Glutamatergic neuron (in vitro differentiated cells): ENCODE results near the gene FAM120AOS. TPM values are rescaled to one million over a fixed set of nuclear protein-coding genes. Genes with fewer than 3 reads are reported as not detected.

Experiments
- DNase-seq: peaks from one replicate; pipeline ENCODE4 v3.0.0; 2022
- H3K27ac Mint-ChIP-seq: one replicate; pipeline ENCODE4 v1.8.0; 2020; ENCODE audit warnings: mild to moderate bottlenecking, mixed read lengths, inconsistent platforms; ENCODE audit not compliant: unreplicated experiment
- H3K27me3 Mint-ChIP-seq: one replicate; pipeline ENCODE4 v1.8.0; 2020; ENCODE audit warnings: mild to moderate bottlenecking, moderate library complexity, mixed read lengths, inconsistent platforms; ENCODE audit not compliant: unreplicated experiment
- H3K36me3 Mint-ChIP-seq: one replicate; pipeline ENCODE4 v1.8.0; 2020; ENCODE audit warnings: mild to moderate bottlenecking, mixed read lengths, inconsistent platforms; ENCODE audit not compliant: unreplicated experiment
- H3K4me1 Mint-ChIP-seq: one replicate; pipeline ENCODE4 v1.8.0; 2020; ENCODE audit warnings: mild to moderate bottlenecking, low read depth, mixed read lengths, inconsistent platforms; ENCODE audit not compliant: unreplicated experiment
- H3K4me3 Mint-ChIP-seq: one replicate; pipeline ENCODE4 v1.8.0; 2020; ENCODE audit warnings: mild to moderate bottlenecking, mixed read lengths, inconsistent platforms; ENCODE audit not compliant: unreplicated experiment
- H3K9me3 Mint-ChIP-seq: one replicate; pipeline ENCODE4 v1.8.0; 2020; ENCODE audit warnings: mild to moderate bottlenecking, moderate library complexity, mixed read lengths, inconsistent platforms; ENCODE audit not compliant: unreplicated experiment
- total RNA-seq: library from RNA; stranded (reverse); fragmentation: NEBNext Ultra II Directional; extraction: Animal tissue kit (Norgen Biotek cat#: 25700); gene quantifications from one replicate; pipeline ENCODE4 v1.2.1, GENCODE V29; 2021; ENCODE audit not compliant: unreplicated experiment
- TF ChIP-seq, protein P1 (sequence below): fragments of 200-600 bp; sonication (generic); IDR thresholded peaks from one replicate; pipeline ENCODE4 v1.5.0; 2021; ENCODE audit not compliant: partially characterized antibody, unreplicated experiment

FAM120AOS gene
- total RNA-seq, 1 donor from 2014 or later: 24.2 TPM

DNA sequence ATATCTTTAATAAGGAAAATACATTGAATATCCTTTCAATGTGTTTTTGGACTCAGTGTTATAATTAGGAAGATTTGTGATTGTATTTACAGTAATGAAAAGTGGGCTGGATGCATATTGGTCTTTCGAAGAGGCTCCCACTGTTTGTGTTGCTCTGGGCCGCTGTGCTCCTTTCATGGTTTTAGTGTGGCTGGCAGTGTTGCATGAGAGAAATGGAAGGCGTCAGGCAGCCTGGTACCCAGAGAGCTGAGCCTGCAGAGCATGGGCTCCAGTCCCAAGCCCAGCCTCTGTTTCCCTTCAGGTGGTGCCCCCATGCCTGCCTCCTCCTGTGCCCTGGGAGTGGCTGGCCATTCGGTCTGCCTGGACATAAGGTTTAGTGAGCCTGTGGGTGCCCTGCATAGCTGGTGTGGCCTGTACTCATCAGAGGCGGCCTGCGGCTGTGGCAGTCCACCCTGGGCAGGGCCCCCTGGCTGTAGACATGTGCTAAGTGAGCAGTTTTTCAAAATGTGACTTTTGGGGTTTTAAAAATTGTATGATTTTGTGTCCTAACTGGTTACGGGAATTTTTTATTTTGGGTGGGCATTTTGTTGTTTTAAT, 27.4 kb upstream of the FAM120AOS start:
- Mint-ChIP-seq H3K27me3 (no peaks in the 10 kb centered on the region), H3K4me1 (peaks cover 5% of the 10 kb centered on the region), H3K36me3 (no peaks in the 10 kb centered on the region), H3K4me3 (no peak overlapping the region), H3K9me3 (no peaks in the 10 kb centered on the region), H3K27ac (no peak overlapping the region)
- DNase-seq: no peak
- TF ChIP-seq, protein P1, sequence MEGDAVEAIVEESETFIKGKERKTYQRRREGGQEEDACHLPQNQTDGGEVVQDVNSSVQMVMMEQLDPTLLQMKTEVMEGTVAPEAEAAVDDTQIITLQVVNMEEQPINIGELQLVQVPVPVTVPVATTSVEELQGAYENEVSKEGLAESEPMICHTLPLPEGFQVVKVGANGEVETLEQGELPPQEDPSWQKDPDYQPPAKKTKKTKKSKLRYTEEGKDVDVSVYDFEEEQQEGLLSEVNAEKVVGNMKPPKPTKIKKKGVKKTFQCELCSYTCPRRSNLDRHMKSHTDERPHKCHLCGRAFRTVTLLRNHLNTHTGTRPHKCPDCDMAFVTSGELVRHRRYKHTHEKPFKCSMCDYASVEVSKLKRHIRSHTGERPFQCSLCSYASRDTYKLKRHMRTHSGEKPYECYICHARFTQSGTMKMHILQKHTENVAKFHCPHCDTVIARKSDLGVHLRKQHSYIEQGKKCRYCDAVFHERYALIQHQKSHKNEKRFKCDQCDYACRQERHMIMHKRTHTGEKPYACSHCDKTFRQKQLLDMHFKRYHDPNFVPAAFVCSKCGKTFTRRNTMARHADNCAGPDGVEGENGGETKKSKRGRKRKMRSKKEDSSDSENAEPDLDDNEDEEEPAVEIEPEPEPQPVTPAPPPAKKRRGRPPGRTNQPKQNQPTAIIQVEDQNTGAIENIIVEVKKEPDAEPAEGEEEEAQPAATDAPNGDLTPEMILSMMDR: no peak

DNA sequence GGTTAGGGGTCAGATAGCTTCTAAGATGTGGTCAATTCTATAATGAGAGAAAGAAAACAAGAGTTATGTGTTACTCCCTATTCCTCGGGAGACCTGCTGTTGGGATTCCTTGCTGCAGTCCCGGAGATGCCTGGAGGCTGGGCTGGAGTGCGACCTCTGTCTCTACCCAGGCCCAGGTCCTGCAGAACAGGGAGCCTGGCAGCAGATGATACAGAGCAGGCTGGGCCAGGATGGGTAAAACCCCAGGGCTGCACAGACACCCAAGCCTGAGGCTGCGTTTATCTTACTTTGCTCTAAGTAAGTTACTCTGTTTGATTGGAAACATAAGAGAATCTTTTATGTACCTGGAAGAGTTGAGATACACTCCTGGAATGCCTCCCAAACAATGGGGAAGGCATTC, 26.9 kb upstream of the FAM120AOS start:
- DNase-seq: no peak
- H3K27me3 Mint-ChIP-seq: no peaks in the 10 kb centered on the region
- no peak overlapping the region for H3K27ac Mint-ChIP-seq
- TF ChIP-seq, protein P1: no peak
- no peaks in the 10 kb centered on the region for H3K9me3 Mint-ChIP-seq
- H3K4me3 Mint-ChIP-seq: no peak overlapping the region
- no peaks in the 10 kb centered on the region for H3K36me3 Mint-ChIP-seq
- peaks cover 9% of the 10 kb centered on the region for H3K4me1 Mint-ChIP-seq

DNA sequence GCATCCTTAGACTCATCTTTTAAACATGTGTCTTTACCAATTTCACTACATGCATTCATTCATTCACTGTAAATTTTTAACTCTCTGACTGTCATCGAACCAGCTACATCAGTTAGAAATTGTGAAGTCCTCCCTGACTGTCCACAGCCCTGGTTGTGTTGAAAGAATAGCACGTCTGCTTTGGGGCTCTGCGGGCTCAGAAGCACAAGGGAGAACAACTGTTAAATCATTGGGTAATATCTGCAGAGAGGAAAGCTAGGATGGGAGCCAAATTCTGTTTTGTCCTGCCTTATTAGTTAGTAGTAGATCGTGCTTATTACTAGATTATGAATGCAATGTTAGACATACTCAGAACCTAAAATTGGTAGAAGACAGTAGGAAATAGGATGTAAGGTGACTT, 26.3 kb upstream of the FAM120AOS start:
- Mint-ChIP-seq H3K9me3 (no peaks in the 10 kb centered on the region), H3K27ac (no peak overlapping the region), H3K36me3 (no peaks in the 10 kb centered on the region), H3K4me3 (no peak overlapping the region), H3K4me1 (peaks cover 9% of the 10 kb centered on the region), H3K27me3 (no peaks in the 10 kb centered on the region)
- no peak for DNase-seq
- TF ChIP-seq, protein P1: no peak

DNA sequence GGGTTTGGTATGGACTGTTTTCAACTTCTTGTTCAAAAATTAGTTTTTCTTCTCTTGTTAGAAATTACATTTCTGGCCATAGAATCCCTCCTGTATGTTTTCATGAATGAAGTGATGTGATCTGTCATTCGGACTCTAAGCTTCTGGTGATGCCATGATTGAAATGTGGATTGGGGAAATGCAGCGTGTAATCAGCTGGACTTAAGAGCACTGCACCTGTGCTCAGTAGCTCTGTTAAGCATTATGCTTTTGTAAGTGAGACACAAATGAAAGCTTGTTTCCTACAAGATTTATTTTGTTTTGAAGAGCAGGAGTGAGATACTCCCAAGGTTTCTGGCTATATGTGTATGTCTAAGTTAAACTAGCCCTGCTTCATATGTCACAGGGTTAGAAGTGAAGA, 24.0 kb upstream of the FAM120AOS start:
- Mint-ChIP-seq H3K9me3 (no peaks in the 10 kb centered on the region), H3K36me3 (no peaks in the 10 kb centered on the region), H3K4me1 (peaks cover 9% of the 10 kb centered on the region), H3K27ac (no peak overlapping the region), H3K27me3 (no peaks in the 10 kb centered on the region), H3K4me3 (no peak overlapping the region)
- TF ChIP-seq, protein P1: no peak
- no peak for DNase-seq

DNA sequence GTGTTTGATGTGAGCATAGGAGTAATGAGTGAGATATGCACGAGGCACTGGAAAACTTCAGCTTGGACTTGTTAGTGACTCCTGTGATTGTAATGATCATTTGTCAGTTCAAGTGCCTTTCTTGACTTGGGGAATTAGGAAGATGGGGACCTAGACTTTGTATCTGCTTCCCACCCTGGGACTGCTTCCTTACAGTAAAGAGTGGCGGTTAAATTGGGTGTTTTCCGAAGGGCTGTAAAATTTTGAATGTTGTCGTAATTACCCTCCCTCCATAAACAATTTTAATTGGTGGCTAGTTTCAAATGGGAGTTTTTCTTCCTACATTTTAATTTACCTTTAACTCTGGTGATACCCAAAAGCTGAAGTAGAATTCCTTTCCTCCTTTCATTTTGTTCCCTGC, 23.5 kb upstream of the FAM120AOS start:
- DNase-seq: no peak
- no peaks in the 10 kb centered on the region for H3K27me3 Mint-ChIP-seq
- H3K9me3 Mint-ChIP-seq: no peaks in the 10 kb centered on the region
- peaks cover 9% of the 10 kb centered on the region for H3K4me1 Mint-ChIP-seq
- TF ChIP-seq, protein P1: no peak
- H3K4me3 Mint-ChIP-seq: no peak overlapping the region
- H3K27ac Mint-ChIP-seq: no peak overlapping the region
- H3K36me3 Mint-ChIP-seq: no peaks in the 10 kb centered on the region
